ENCODE results near the gene C3orf62. TPM values are rescaled to one million over a fixed set of nuclear protein-coding genes. Genes with fewer than 3 reads are reported as not detected.

C3orf62 gene
- polyA plus RNA-seq, 1 of the 3 experiments (the other 2 are of a cell fraction): 4.2 TPM

GRCh38 chr3:49300595-49300994 lies 23.6 kb upstream of the C3orf62 start:
- Histone ChIP-seq H3K79me2 (ENCODE audit: insufficient read depth) (no peaks in the 10 kb centered on the region), H3K4me1 (ENCODE audit: control insufficient read depth in 1 of 2, insufficient read depth in 2 of 2, low read depth in 1 of 2, low read length in 1 of 2) (no peaks in the 10 kb centered on the region), H3K27me3 (ENCODE audit: insufficient read depth) (no peaks in the 10 kb centered on the region), H3K4me3 (ENCODE audit: low read depth in 2 of 2, low read length in 1 of 2) (no peak overlapping the region), H3F3A (replicated peaks; ENCODE audit: insufficient read depth) (peaks cover 9% of the 10 kb centered on the region), H3K9me2 (no peaks in the 10 kb centered on the region), H3K9ac (no peak overlapping the region), H3K27ac (ENCODE audit: low read depth in 2 of 2, low read length in 1 of 2) (no peak overlapping the region), H3K36me3 (replicated peaks in 1 of 2; ENCODE audit: control insufficient read depth in 1 of 2, insufficient read depth in 2 of 2, low read length in 1 of 2) (peaks cover 48 to 54% of the 10 kb centered on the region in 2 experiments), H3K9me3 (no peaks in the 10 kb centered on the region), H3K4me2 (no peak overlapping the region), H4K20me1 (ENCODE audit: insufficient read depth) (no peaks in the 10 kb centered on the region), H2AFZ (ENCODE audit: low read depth) (no peak overlapping the region)
- ChIA-PET CTCF (interaction anchor here (0.7 to 1.1 kb wide), 2 partner anchors 11 to 155 kb away, joined by 3 to 4 read pairs; no protein-coding TSS in a partner anchor), POLR2A (no interaction called here)
- 92% methylated on average over 3 of the region's 3 CpGs for WGBS (ENCODE audit: low lambda C conversion rate)
- no peak for DNase-seq
- TF ChIP-seq MAX (IDR thresholded peaks at IDR 0.05; ENCODE audit: low read depth) (no peak), SIN3A (IDR thresholded peaks at IDR 0.05; ENCODE audit: borderline replicate concordance, low read depth, low read length) (no peak), FOXJ3 (CRISPR knock-in tag; IDR thresholded peaks at IDR 0.05) (no peak), RCOR1 (IDR thresholded peaks at IDR 0.05; ENCODE audit: low read length) (no peak), ELF1 (IDR thresholded peaks at IDR 0.05) (no peak), USF2 (IDR thresholded peaks at IDR 0.05; ENCODE audit: borderline replicate concordance, low read depth, low read length) (no peak), FOXM1 (IDR thresholded peaks at IDR 0.05; ENCODE audit: low read depth) (no peak), NFIC (IDR thresholded peaks at IDR 0.05; ENCODE audit: borderline replicate concordance) (no peak), JUND (IDR thresholded peaks at IDR 0.05) (no peak), RFX5 (IDR thresholded peaks at IDR 0.05; ENCODE audit: low read length) (no peak), SMC3 (IDR thresholded peaks at IDR 0.05; ENCODE audit: low read depth, low read length) (no peak), TCF12 (IDR thresholded peaks at IDR 0.05) (no peak), USF1 (IDR thresholded peaks at IDR 0.05; ENCODE audit: borderline replicate concordance, low read depth) (no peak), IRF3 (IDR thresholded peaks at IDR 0.05; ENCODE audit: low read depth, low read length) (no peak), TAF1 (IDR thresholded peaks at IDR 0.05; ENCODE audit: borderline replicate concordance, low read depth, low read length) (no peak), EZH2phosphoT487 (IDR thresholded peaks at IDR 0.05; ENCODE audit: borderline replicate concordance, low read depth) (no peak), MXI1 (IDR thresholded peaks at IDR 0.05; ENCODE audit: low read depth, low read length) (no peak), ZBTB33 (IDR thresholded peaks at IDR 0.05; ENCODE audit: borderline replicate concordance, low read depth) (no peak), FOSL2 (IDR thresholded peaks at IDR 0.05; ENCODE audit: borderline replicate concordance, low read depth) (no peak)

Data from SK-N-SH (cell line).